GM20000 (cell line): ENCODE results near the gene ZFP42.
"Not testable (repeated sequence)": the region's sequence is repeated elsewhere in the genome, so short reads cannot be mapped to it uniquely, and the experiment has no call there.

Source experiments
- DNase-seq: peaks from one replicate; pipeline ENCODE4 v3.0.0; 2012; ENCODE audit warnings: low spot score
- CTCF ChIP-seq: IDR thresholded peaks from 2 replicates; pipeline ENCODE4 v1.5.1; 2012; ENCODE audit warnings: mild to moderate bottlenecking, control low read depth; ENCODE audit errors: extremely low read depth, missing control alignments

ZFP42 gene

GRCh38 chr4:187992971-187993370 is 2.6 kb upstream of the ZFP42 start:
- DNase-seq, result no peak
- no peak for TF ChIP-seq CTCF

- no peak for DNase-seq
- TF ChIP-seq CTCF, result no peak
Measured at GRCh38 chr4:187993827-187994226, 1.7 kb upstream of the ZFP42 start.

GRCh38 chr4:187996502-187997177 is 1.1 kb downstream of the ZFP42 start:
- no peak for DNase-seq
- TF ChIP-seq CTCF, result no peak

- DNase-seq, result not testable (repeated sequence)
Measured at GRCh38 chr4:187997991-187998390, 2.4 kb downstream of the ZFP42 start.

GRCh38 chr4:187999406-187999932 is 3.9 kb downstream of the ZFP42 start:
- no peak for TF ChIP-seq CTCF
- no peak for DNase-seq

- no peak for DNase-seq
- no peak for TF ChIP-seq CTCF
Measured at GRCh38 chr4:188002323-188002722, 6.8 kb downstream of the ZFP42 start.

GRCh38 chr4:188002751-188003150 is 7.2 kb downstream of the ZFP42 start:
- TF ChIP-seq CTCF, result no peak
- no peak for DNase-seq

- TF ChIP-seq CTCF, result no peak
- no peak for DNase-seq
Measured at GRCh38 chr4:188005561-188005960, 10.0 kb downstream of the ZFP42 start.
